ENCODE data around the gene OR10C1. TPM values are rescaled to one million over a fixed set of nuclear protein-coding genes. Genes with fewer than 3 reads are reported as not detected.

OR10C1 gene
- total RNA-seq, 1 donor from 2014 or later = not detected

DNA sequence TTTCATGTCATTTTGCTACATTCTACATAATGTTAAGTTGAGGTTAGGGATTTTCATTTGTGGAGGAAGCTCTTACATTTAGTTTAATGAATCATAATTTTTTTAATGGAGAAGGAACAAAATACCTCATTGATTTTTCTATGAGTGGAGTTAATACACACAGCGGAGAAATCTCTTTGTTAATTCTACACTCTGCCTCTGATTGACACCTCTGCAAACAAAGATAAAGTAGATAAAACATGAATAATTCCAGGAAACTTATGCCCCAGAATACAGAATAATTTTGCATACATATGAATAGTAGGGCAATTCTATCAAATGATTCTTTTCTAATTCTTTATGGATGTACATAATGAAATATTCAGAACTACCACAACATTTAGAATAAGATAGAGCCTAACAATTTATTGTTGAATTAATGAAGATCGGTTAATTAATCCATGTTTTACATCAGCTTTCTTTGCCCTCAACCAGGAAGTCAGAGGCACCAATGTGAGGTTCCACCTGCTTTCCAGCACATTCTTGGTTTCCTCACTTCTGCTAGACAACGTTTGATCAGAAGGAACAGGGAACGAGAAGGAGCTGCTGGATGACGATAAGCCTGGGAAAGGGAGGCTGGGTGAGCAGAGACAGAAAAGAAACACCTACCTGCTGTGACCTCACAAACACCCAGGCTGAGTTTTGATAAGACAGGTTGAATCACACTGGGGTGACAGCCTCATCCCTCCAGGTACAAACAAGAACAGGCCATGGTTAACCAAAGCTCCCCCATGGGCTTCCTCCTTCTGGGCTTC, 22.1 kb downstream of the OR10C1 start:
- Histone ChIP-seq H3K4me3 (no peak overlapping the region), H3K27me3 (ENCODE audit: low read depth) (peaks cover 26% of the 10 kb centered on the region), H3K27ac (replicated peaks) (no peak overlapping the region), H3K9me3 (replicated peaks) (no peaks in the 10 kb centered on the region), H3K36me3 (no peaks in the 10 kb centered on the region), H3K4me1 (no peaks in the 10 kb centered on the region)
- no peak for TF ChIP-seq CTCF (IDR thresholded peaks at IDR 0.05; ENCODE audit: borderline replicate concordance)
- intact Hi-C loops (cut with micrococcal nuclease) = no loop called here
- DNase-seq = no peak

- Histone ChIP-seq H3K9me3 (replicated peaks) (no peaks in the 10 kb centered on the region), H3K27me3 (ENCODE audit: low read depth) (peaks cover 27% of the 10 kb centered on the region), H3K4me3 (no peak overlapping the region), H3K4me1 (no peaks in the 10 kb centered on the region), H3K36me3 (no peaks in the 10 kb centered on the region), H3K27ac (replicated peaks) (no peak overlapping the region)
- TF ChIP-seq CTCF (IDR thresholded peaks at IDR 0.05; ENCODE audit: borderline replicate concordance) = no peak
- DNase-seq = no peak
- intact Hi-C loops (cut with micrococcal nuclease) = no loop called here
Observed at GRCh38 chr6:29462022-29462421, 22.9 kb downstream of the OR10C1 start.

GRCh38 chr6:29465279-29465678, 26.2 kb downstream of the OR10C1 start:
- Histone ChIP-seq H3K9me3 (replicated peaks) (no peaks in the 10 kb centered on the region), H3K4me3 (no peak overlapping the region), H3K36me3 (no peaks in the 10 kb centered on the region), H3K4me1 (no peaks in the 10 kb centered on the region), H3K27me3 (ENCODE audit: low read depth) (peaks cover 30% of the 10 kb centered on the region), H3K27ac (replicated peaks) (no peak overlapping the region)
- TF ChIP-seq CTCF (IDR thresholded peaks at IDR 0.05; ENCODE audit: borderline replicate concordance) = no peak
- DNase-seq = no peak
- intact Hi-C loops (cut with micrococcal nuclease) = no loop called here

DNA sequence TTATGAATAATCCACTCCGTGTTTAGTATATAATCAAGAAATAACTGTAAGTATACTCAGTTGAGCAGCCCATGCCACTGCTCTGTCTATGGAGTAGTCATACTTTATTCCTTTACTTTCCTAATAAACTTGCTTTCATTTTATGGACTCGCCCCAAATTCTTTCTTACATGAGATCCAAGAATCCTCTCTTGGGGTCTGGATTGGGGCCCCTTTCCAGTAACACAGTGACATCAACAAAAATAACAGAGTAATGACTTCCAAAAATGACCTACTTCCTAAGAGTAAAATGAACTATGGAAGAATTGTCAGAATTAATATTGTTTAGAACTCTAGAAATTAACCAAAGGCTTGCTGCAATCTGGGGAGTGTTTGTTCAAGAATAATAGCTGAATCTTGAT, 26.7 kb downstream of the OR10C1 start:
- Histone ChIP-seq H3K9me3 (replicated peaks) (no peaks in the 10 kb centered on the region), H3K27me3 (ENCODE audit: low read depth) (peaks cover 30% of the 10 kb centered on the region), H3K4me3 (no peak overlapping the region), H3K27ac (replicated peaks) (no peak overlapping the region), H3K36me3 (no peaks in the 10 kb centered on the region), H3K4me1 (no peaks in the 10 kb centered on the region)
- DNase-seq = no peak
- intact Hi-C loops (cut with micrococcal nuclease) = no loop called here
- no peak for TF ChIP-seq CTCF (IDR thresholded peaks at IDR 0.05; ENCODE audit: borderline replicate concordance)

DNA sequence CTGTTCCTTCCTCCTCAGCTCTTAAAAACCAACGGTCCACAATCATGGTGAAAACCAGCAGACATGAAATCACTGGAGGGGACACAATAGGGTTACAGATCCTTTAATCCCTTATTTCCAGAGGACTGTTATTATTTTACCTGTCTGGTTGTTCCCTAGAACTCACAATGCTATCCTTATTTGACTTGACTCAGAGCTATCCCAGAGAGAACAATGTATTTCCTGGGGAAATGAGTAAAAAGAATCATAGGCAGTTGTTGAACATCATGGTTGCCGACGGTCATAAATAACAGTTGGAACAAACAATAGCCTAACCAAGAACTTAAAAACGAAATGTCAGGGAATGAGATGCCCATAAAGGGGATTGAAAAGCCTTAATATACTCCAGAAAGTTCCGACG, 27.1 kb downstream of the OR10C1 start:
- no peak overlapping the region for H3K27ac ChIP-seq (replicated peaks)
- H3K36me3 ChIP-seq = no peaks in the 10 kb centered on the region
- H3K4me1 ChIP-seq = no peaks in the 10 kb centered on the region
- no peak for TF ChIP-seq CTCF (IDR thresholded peaks at IDR 0.05; ENCODE audit: borderline replicate concordance)
- H3K4me3 ChIP-seq = no peak overlapping the region
- intact Hi-C loops (cut with micrococcal nuclease) = no loop called here
- H3K27me3 ChIP-seq (ENCODE audit: low read depth) = peaks cover 30% of the 10 kb centered on the region
- no peaks in the 10 kb centered on the region for H3K9me3 ChIP-seq (replicated peaks)
- DNase-seq = no peak
